ENCODE results near the gene PSMB5. TPM values are rescaled to one million over a fixed set of nuclear protein-coding genes. Genes with fewer than 3 reads are reported as not detected.

Gene PSMB5
- total RNA-seq, 3 donors from 2014 or later (not counting 1 experiment from before 2014, with no cell fraction given): 15.7 to 19.1 (median 16.4) TPM

DNA sequence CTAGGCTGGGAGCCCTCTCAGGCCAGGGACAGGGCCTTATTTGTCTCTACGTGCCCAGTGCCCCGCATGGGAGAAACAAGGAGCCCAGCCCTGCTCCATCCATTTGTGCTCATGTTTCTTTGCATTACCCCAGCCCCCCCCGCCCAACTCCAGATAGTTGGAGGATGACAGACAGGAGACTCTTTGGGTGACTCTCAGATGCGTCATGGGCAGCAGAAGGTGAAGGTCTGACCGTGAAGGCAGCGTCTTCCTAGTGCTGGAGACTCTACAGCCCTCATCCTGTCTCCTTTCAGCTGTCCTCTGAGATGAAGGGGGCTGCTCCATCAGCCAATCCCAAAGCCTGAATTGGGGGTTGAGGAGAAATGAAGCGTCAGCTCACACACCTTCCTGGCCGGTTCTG is 7.0 kb upstream of the PSMB5 start:
- WGBS (ENCODE audit: insufficient coverage): 88% methylated on average over 7 of the region's 8 CpGs
- no peaks in the 10 kb centered on the region for H3K9me3 ChIP-seq (ENCODE audit: control insufficient read depth, insufficient read depth, low read length)
- H3K27me3 Mint-ChIP-seq (ENCODE audit: low read depth in 2 of 2): no peaks in the 10 kb centered on the region
- TF ChIP-seq, protein P1, sequence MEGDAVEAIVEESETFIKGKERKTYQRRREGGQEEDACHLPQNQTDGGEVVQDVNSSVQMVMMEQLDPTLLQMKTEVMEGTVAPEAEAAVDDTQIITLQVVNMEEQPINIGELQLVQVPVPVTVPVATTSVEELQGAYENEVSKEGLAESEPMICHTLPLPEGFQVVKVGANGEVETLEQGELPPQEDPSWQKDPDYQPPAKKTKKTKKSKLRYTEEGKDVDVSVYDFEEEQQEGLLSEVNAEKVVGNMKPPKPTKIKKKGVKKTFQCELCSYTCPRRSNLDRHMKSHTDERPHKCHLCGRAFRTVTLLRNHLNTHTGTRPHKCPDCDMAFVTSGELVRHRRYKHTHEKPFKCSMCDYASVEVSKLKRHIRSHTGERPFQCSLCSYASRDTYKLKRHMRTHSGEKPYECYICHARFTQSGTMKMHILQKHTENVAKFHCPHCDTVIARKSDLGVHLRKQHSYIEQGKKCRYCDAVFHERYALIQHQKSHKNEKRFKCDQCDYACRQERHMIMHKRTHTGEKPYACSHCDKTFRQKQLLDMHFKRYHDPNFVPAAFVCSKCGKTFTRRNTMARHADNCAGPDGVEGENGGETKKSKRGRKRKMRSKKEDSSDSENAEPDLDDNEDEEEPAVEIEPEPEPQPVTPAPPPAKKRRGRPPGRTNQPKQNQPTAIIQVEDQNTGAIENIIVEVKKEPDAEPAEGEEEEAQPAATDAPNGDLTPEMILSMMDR (IDR thresholded peaks at IDR 0.05): no peak
- no peak overlapping the region for H3K4me3 Mint-ChIP-seq
- H3K27ac Mint-ChIP-seq: no peak overlapping the region
- H3K27ac ChIP-seq (ENCODE audit: low read length): no peak overlapping the region
- no peaks in the 10 kb centered on the region for H3K9me3 Mint-ChIP-seq
- intact Hi-C loops (cut with micrococcal nuclease): no loop called here
- no peak overlapping the region for H3K4me3 ChIP-seq (ENCODE audit: low read length)
- no peaks in the 10 kb centered on the region for H3K36me3 Mint-ChIP-seq
- ATAC-seq (no peak), DNase-seq (no peak)
- H3K27me3 ChIP-seq (ENCODE audit: control insufficient read depth, insufficient read depth, low read length): no peaks in the 10 kb centered on the region
- H3K36me3 ChIP-seq (ENCODE audit: control insufficient read depth, insufficient read depth, low read length): no peaks in the 10 kb centered on the region
- H3K4me1 Mint-ChIP-seq: no peaks in the 10 kb centered on the region
- H3K4me1 ChIP-seq (ENCODE audit: control insufficient read depth, insufficient read depth, low read length): no peaks in the 10 kb centered on the region

DNA sequence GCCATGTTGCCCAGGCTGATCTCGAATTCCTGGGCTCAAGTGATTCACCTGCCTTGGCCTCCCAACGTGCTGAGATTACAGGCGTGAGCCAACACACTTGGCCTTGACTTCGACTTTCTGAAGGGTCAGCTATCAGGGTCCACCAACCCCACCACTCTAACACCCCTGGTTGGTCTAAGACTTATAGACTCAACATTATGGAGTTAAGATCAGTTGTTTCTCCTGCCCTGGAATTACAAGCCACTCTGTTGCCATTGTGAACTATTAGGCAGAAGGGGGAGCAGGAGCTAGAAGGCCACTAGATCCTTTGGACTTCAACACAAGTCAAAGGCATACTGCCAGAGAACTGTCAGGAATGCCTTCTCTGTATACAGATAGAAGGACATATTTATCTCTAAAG is 5.4 kb upstream of the PSMB5 start:
- Histone ChIP-seq H3K4me3 (ENCODE audit: low read length) (no peak overlapping the region), H3K4me1 (ENCODE audit: control insufficient read depth, insufficient read depth, low read length) (no peaks in the 10 kb centered on the region), H3K36me3 (ENCODE audit: control insufficient read depth, insufficient read depth, low read length) (no peaks in the 10 kb centered on the region), H3K27me3 (ENCODE audit: control insufficient read depth, insufficient read depth, low read length) (no peaks in the 10 kb centered on the region), H3K9me3 (ENCODE audit: control insufficient read depth, insufficient read depth, low read length) (no peaks in the 10 kb centered on the region), H3K27ac (ENCODE audit: low read length) (no peak overlapping the region)
- Mint-ChIP-seq H3K4me1 (peaks cover 4 to 5% of the 10 kb centered on the region in 2 donors), H3K36me3 (no peaks in the 10 kb centered on the region), H3K9me3 (no peaks in the 10 kb centered on the region), H3K4me3 (no peak overlapping the region), H3K27ac (no peak overlapping the region), H3K27me3 (ENCODE audit: low read depth in 2 of 2) (no peaks in the 10 kb centered on the region)
- DNase-seq (no peak), ATAC-seq (no peak)
- TF ChIP-seq, protein P1 (IDR thresholded peaks at IDR 0.05): no peak
- intact Hi-C loops (cut with micrococcal nuclease): no loop called here
- whole genome bisulfite sequencing (ENCODE audit: insufficient coverage): 93% methylated on average over 3 of the region's 4 CpGs

DNA sequence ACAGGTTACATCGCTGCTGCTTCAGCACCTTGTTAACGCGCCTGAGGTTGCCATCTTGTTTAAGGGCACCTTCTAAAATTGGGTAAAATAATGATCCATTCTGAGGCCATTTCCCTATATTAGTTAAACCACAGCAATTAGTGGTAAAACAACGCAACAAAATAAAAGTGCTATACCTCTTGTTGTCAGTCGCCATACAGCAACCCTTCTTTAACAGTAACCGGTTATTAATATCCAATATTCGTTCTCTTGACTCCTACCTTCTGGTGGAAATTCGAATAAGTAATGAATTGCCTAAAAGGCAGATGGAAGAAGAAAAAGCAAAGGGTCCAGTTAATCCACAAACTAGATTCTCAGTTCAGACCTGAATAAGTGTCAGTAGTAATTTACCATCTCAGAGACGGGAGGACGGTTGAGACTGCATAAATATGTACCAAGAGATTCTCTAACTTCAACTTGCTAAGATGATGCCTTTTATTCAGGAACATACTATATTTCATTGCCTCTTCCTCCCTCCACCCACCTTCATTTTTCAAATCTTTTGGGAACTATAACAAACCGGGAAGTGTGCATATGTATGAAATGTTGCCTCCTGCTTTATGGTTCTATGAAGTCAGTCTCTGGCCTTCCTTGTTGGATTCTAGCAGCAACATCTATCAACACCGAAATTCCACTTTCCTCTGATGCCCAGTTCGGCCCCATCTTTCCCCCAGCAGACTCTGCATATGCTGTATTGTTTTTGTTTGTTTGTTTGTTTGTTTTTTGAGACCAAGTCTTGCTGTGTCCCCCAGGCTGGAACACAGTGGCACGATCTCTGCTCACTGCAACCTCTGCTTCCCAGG is 824 bp upstream of the PSMB5 start:
- Mint-ChIP-seq H3K4me3 (peak overlapping the region; percentile 90), H3K27me3 (ENCODE audit: low read depth in 2 of 2) (no peaks in the 10 kb centered on the region), H3K4me1 (peaks cover 25 to 32% of the 10 kb centered on the region in 2 donors), H3K36me3 (peaks cover 9% of the 10 kb centered on the region), H3K27ac (peak overlapping the region; percentile 98 to 100), H3K9me3 (no peaks in the 10 kb centered on the region)
- 72% methylated on average over 12 of the region's 14 CpGs for WGBS (ENCODE audit: insufficient coverage)
- H3K36me3 ChIP-seq (ENCODE audit: control insufficient read depth, insufficient read depth, low read length): peaks cover 14% of the 10 kb centered on the region
- peak overlapping the region; percentile 74 for H3K4me3 ChIP-seq (ENCODE audit: low read length)
- peaks cover 15% of the 10 kb centered on the region for H3K4me1 ChIP-seq (ENCODE audit: control insufficient read depth, insufficient read depth, low read length)
- intact Hi-C loops (cut with micrococcal nuclease): loop anchor here (2.0 kb wide), 1 partner anchor 59 kb away; the partner anchor contains the start of genes ACIN1 and C14orf119
- no peak for DNase-seq
- ATAC-seq: no peak
- peak overlapping the region; percentile 93 for H3K27ac ChIP-seq (ENCODE audit: low read length)
- H3K27me3 ChIP-seq (ENCODE audit: control insufficient read depth, insufficient read depth, low read length): no peaks in the 10 kb centered on the region
- no peaks in the 10 kb centered on the region for H3K9me3 ChIP-seq (ENCODE audit: control insufficient read depth, insufficient read depth, low read length)
- TF ChIP-seq, protein P1 (IDR thresholded peaks at IDR 0.05): no peak
